ENCODE results near the gene CGA.

GRCh38 chr6:87093651-87094050 is 1.3 kb downstream of the CGA start:
- TF ChIP-seq, protein P1, sequence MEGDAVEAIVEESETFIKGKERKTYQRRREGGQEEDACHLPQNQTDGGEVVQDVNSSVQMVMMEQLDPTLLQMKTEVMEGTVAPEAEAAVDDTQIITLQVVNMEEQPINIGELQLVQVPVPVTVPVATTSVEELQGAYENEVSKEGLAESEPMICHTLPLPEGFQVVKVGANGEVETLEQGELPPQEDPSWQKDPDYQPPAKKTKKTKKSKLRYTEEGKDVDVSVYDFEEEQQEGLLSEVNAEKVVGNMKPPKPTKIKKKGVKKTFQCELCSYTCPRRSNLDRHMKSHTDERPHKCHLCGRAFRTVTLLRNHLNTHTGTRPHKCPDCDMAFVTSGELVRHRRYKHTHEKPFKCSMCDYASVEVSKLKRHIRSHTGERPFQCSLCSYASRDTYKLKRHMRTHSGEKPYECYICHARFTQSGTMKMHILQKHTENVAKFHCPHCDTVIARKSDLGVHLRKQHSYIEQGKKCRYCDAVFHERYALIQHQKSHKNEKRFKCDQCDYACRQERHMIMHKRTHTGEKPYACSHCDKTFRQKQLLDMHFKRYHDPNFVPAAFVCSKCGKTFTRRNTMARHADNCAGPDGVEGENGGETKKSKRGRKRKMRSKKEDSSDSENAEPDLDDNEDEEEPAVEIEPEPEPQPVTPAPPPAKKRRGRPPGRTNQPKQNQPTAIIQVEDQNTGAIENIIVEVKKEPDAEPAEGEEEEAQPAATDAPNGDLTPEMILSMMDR (IDR thresholded peaks at IDR 0.05): no peak
- no peak for TF ChIP-seq POLR2A (IDR thresholded peaks at IDR 0.05)

All from right lobe of liver (tissue), 4 donors.